GM18507 (cell line): ENCODE measurements around the gene N4BP2.
"Not testable (repeated sequence)": the region's sequence is repeated elsewhere in the genome, so short reads cannot be mapped to it uniquely, and the experiment has no call there.

Experiments used
- DNase-seq: peaks from one replicate; pipeline ENCODE4 v3.0.0; 2011; ENCODE audit warnings: low read depth; ENCODE audit not compliant: insufficient read length; ENCODE audit errors: extremely low spot score
- FAIRE-seq: peaks from 2 replicates; lab custom pipeline; 2011; peaks lifted over from hg19 to GRCh38; lab: Jason Lieb, UNC

Gene N4BP2

DNA sequence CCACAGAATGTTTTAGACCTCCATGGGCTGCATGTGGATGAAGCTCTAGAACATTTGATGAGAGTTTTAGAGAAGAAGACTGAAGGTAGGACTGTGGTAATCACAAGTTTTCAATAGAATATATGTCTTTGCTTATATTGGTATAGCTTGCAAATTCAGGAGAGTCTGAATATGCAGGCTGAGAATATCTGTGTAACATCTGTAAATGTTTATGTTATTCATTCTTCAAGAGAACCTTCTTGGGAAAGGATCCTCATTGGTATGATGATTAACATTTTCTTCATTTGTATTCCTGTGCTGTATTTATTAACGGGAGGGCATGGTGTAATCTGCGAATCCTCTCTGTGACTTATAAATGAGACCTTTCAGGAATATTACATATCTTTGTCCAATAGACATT, 88.1 kb downstream of the N4BP2 start:
- FAIRE-seq = no peak

DNA sequence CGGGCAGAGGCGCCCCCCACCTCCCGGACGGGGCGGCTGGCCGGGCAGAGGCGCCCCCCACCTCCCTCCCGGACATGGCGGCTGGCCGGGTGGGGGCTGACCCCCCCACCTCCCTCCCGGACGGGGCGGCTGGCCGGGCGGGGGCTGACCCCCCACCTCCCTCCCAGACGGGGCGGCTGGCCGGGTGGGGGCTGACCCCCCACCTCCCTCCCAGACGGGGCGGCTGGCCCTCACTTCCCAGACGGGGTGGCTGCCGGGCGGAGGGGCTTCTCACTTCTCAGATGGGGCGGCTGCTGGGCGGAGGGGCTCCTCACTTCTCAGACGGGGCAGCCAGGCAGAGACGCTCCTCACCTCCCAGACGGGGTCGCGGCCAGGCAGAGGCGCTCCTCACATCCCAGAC, 90.8 kb downstream of the N4BP2 start:
- FAIRE-seq, DNase-seq: not testable (repeated sequence)

More for the DNA sequence above, 88.1 kb downstream of the N4BP2 start:
- no peak for DNase-seq

DNA sequence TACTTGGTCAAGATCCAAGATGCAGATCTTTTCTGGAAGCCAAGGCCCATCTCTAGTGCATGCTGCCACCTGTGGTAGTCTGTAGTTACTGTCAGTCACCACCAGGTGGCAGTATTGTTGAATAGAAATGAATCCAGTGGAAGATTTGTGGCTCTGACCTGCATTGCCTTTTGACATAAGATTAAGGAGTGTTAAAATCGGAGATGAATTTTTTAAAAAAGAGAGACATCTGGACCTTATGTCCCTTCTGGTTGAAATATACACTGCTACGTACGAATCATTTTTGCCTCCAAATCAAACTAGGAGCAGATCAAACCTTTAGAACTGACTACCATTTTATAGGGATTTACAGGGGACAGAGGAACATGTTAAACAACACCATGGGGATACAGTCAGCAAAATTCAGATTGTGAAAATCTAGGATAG, 93.3 kb downstream of the N4BP2 start:
- FAIRE-seq (peak; percentile 96), DNase-seq (peak; percentile 46)

DNA sequence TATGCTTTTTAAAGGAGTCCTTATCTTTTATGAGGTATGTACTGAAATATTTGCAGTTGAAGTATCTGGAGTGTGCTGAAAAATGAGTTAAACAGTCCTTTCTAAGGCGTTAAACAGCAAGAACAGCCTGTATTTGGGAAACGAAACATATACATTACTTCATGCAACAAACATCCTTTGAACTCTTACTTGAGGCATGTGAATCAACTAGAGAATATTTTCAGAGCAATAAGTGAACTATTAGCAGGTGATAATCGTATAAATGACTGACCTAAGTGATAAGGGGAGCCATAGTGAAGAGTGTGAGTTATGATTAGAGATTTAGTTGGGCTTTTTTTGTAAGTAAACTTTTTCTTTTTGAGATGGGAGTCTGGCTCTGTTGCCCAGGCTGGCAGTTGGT, 94.3 kb downstream of the N4BP2 start:
- FAIRE-seq (no peak), DNase-seq (no peak)

DNA sequence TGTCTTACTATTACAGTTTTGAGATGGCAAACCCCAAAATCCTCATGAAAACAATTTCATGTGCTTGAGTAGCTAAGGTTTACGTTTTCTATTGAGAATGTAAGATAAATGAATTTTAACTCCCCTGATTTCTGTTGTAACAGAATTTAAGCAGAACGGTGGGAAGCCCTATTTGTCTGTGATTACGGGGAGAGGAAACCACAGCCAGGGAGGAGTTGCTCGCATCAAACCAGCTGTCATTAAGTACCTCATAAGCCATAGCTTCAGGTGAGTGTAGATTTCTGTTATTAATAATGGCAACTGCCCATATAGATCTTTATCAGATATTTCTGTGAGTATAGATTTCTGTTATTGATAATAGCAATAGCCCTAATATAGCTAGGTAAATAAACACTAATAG, 96.0 kb downstream of the N4BP2 start:
- DNase-seq (no peak), FAIRE-seq (peak; percentile 55)

DNA sequence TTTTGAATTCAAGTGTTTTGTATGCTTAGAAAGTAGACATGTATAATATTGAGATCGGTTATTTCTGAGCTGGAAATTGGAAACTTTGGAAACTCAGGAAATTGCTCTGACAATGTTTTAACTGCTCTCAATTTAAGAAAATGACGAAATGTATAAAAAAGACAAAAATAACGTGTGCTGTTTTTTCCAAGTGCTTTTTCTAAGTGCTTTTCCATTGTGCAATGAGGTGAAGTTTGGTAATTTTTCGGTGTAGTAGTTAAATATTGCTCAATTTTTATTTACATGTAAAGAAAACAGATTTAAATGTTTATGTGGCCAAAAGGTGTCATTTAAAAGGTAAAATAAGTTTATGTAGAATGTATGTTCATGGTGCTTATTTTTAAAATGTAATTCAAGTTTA, 100.8 kb downstream of the N4BP2 start:
- no peak for DNase-seq
- no peak for FAIRE-seq

DNA sequence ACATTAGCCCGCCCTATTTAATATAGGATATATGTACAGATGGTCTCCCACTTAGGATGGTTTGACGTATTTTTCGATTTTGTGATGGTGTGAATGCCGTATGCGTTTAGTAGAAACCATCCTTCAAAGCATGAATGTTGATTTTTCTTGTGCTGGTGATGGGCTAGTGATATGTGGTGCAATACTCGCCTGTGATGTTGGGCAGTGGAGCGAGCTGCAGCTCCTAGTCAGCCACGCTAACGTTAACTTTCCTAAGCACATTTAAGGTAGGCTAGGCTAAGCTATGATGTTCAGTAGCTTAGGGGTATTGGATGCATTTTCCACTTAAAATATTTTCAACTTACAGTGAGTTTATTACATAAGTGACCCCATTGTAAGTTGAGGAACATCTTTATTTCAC, 103.6 kb downstream of the N4BP2 start:
- FAIRE-seq (no peak), DNase-seq (no peak)

DNA sequence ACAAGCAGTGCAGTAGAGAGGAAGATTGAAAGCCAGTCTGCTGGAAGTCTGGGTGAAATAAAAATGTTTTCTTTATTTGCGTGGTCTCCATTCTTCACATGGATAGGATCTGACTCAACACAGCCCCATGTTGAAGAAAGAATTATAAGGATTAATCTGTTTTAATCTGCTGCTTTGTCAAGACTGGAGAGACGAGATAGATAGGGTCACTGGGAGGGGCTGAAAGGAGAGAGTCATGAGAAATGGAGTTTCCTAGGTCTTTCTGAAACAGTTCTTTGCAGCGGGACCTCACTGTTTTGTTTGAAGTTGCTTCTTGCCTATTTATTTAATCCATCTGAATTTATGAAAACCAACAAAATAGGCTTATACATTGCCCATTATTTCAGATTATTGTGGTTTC, 107.8 kb downstream of the N4BP2 start:
- DNase-seq = no peak
- no peak for FAIRE-seq

DNA sequence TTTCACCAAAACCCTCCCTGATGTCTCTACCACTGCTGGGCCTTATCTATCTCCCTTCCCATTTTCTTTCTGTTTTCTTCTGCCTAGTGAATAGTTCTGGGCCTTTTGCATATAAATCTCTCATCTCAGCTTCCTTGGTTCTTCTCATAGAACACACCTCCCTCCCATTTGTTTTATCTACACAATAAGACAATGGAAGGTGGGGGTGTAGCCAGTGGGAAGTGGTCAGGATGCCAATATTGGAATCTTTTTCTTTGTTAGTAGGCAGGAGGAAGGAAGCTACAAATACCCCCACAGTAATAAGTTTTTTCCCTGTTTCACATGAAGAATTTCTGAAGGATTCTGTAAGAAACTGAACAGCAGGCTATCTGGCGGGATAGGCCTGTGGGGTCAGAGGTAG, 109.3 kb downstream of the N4BP2 start:
- FAIRE-seq (no peak), DNase-seq (no peak)

DNA sequence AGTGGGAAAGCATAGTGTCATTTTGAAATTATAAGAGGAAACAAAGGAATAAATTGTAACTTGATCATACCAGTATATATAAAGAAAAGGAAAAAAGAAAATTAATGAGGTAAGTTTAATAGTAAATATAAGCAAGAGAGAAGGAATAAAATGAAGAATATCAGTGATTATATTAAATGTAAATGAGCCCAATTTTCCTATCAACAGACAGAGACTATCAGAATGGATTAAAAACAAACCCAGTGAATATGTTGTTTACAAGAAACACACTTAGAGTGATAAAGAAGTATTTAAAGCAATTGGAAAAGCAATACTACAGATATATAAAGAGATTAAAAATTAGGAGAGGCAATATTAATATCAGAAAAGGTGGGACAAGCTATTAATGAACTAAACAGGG, 111.4 kb downstream of the N4BP2 start:
- DNase-seq (no peak), FAIRE-seq (no peak)

DNA sequence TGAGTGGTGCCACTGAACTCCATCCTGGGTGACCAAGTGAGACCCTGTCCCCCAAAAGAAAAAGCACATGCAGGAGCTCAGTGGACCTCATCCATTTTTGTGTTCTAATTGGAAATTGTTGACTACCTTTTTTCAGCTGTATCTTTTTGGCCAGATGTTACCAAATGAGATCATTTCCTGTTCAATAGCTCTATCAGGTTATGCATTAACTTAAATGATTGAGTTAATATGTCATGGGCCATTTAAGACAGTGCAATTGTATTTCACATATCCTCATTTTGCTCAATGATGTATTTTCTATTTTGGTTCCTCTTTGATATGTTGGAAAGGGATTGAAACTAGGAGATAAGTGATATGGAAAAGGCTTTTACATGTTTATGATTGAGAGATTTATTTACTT, 113.9 kb downstream of the N4BP2 start:
- DNase-seq (no peak), FAIRE-seq (peak; percentile 95)

DNA sequence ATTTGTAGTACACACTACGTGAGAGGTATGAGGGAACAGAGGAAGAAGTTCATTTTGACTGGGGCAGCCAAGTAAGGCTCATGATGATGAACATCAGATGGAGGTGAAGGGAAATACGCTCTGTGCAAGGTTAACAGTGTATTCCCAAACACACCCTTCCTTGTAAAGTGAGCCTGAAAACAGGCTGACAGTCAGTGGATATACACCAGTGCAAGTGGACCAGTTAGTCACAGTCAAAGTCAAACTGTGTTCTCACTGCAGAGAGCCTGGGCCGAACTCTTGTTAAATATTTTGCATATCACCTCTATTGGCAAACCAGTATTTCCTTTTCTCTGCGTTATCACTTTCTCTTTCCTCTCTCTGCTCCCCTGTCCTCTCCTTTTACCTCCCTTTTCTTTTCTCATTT, 116.8 kb downstream of the N4BP2 start:
- FAIRE-seq (peak; percentile 88), DNase-seq (no peak)

DNA sequence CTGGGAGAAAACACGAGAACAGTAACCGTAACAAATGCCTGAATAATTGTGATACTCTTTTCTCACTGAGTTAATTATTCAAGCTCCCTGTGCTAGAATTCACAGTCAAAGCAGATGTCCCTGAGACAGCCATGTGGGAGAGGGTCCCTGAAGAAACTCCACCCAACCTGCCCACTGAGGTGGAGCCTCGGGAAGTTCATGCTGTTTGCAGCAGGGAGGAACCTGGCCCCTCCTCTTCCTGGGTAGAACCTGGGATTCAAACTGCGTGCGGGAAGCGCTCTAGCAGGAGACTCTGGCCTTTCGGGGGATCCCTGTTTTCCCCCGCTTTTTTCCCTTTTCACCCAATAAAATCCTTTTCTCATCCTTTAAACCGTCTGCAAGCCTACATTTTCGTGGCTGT, 120.0 kb downstream of the N4BP2 start:
- FAIRE-seq (no peak), DNase-seq (no peak)

DNA sequence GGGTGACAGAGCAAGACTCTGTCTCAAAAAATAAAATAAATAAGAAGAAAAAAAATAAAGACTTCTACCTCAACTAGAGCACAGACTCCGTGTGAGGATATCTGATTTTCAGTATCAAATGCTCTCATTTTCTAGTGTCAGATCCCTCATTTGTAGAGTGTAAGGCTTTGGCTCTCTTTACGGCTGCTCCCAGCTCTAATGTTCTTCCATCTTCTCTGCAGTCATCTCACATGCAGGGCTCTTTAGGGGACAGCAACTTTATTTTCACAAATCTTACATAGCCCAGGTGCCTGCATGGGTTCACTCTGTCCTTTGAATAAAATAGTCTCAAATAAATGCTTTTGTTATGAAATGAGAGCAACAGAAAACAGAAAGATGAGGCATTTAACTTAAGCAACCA, 120.9 kb downstream of the N4BP2 start:
- DNase-seq (no peak), FAIRE-seq (no peak)

DNA sequence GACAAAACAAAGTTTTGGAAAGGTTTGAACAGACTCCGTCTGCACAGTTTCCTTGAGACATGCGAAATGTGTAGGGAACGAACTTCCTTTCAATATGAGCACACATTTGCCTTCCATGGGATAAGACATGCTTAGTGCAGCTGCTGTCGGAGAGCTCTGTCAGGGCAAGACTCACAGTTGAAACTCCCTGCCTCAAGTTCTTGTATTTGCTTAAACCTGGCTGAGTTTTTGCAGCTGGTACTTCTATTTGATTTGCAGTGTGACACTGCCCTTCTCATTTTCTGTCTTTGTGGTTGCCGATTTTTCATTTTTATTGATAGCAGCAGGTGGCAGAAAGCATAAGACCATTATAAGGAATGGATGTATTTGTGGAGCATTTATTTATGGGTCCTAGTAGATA, 122.0 kb downstream of the N4BP2 start:
- DNase-seq (no peak), FAIRE-seq (no peak)

DNA sequence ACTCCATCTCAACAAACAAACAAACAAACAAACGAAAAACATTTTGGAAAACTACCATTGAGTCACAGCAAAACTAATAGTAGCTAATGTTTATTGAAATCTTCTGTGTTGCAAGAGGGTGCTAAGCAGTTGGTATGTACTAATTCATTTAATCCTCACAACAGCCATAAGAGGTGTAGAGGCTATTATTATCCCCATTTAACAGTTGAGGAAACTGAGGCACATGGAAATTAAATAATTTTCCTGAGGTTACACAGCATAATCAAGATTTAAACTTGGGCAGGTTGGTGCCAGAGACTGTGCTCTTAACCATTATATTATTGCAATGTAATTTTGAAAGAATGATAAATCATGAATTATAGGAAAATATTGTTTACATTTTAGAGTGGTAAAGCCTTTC, 122.7 kb downstream of the N4BP2 start:
- no peak for FAIRE-seq
- no peak for DNase-seq

DNA sequence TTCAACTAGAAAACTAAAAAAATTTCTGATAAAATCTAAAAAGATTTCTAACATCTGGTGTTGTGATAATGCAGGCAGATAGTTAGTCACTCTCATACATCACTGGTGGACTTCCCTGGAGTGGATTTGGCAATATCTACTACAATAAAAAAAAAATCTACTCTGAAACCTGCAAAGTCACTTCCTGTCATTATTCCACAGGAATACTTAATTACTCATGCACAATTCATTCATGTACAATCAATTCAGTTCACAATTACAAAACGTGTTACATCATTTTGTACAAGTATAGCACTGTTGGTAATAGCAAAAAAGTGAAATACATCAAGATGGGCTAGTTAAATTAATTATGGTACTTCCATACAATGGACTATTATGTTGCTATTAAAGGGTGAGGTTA, 123.7 kb downstream of the N4BP2 start:
- DNase-seq (no peak), FAIRE-seq (no peak)

DNA sequence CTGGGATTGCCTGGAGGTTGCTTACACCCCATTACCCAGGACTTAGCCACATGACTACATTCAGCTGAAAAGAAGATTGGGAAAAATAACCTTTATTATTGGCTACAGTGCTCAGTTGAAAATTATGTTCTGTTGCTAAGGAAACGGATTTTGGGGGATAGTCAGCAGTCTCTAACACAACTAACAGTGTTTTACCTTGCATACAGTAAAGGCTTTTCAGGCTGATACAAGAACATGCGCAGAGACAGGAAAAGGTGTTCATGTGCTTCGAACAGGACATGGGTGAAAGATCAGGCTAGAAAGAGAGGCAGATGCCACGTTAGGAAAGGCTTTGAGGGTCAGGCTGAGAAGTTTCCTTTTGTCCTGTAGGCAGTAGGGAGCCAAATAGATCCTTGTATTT, 125.4 kb downstream of the N4BP2 start:
- peak; percentile 79 for FAIRE-seq

DNA sequence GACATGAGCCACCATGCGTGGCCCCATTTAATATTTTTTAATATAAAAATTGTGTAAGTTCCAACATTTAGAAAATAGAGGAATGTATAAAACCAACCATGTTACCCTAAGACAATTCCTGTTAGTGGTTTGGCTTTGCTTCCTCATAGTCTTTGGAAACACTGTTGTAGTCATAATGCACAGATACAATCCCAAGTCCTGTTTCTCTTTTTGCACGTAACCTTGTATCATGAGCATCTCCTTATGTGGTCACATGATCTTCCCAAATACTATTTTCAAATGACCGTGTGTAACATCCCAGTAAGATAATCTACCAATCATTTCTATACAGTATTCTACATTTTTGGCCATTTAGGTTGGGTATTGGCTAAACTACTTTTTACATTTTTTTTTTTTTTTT, 126.3 kb downstream of the N4BP2 start:
- FAIRE-seq (no peak), DNase-seq (no peak)

More for the DNA sequence above, 125.4 kb downstream of the N4BP2 start:
- DNase-seq = no peak

DNA sequence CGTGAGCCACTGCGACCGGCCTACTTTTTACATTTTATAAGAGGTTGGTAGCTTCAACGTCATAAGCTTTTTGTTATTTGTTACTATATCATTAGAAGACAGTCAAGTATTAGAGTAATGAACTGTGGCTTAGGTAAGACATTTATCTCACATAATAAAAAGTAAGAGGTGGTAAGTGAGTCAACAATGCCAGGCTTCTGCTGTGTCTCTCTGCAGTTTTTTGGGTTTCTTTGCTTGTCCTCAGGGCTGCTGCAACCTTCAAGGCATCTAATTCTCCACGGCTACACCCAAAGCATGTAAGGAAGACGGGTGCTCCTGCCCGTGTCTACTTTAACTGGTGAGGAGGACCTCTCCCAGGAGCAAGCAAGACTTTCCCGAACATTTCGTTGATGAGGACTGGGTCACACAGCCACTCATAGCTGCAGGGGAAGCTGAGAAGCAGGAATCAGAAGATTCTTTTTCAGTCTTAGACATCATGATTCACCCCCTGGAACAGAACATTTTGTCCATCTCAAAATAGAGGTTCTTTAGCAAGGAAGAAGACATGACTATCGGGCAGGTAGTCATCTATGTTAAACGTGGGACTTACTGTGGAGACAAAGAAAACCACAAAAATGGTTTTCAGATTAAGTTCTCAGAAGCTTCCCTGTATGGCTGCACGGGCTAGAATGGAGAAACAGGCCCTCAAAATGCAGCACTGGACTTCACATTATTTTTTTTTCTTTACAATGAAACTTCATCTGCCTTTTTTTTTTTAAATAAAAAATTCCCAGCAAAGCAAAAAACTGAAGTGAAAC, 127.2 kb downstream of the N4BP2 start:
- peak; percentile 86 for FAIRE-seq

DNA sequence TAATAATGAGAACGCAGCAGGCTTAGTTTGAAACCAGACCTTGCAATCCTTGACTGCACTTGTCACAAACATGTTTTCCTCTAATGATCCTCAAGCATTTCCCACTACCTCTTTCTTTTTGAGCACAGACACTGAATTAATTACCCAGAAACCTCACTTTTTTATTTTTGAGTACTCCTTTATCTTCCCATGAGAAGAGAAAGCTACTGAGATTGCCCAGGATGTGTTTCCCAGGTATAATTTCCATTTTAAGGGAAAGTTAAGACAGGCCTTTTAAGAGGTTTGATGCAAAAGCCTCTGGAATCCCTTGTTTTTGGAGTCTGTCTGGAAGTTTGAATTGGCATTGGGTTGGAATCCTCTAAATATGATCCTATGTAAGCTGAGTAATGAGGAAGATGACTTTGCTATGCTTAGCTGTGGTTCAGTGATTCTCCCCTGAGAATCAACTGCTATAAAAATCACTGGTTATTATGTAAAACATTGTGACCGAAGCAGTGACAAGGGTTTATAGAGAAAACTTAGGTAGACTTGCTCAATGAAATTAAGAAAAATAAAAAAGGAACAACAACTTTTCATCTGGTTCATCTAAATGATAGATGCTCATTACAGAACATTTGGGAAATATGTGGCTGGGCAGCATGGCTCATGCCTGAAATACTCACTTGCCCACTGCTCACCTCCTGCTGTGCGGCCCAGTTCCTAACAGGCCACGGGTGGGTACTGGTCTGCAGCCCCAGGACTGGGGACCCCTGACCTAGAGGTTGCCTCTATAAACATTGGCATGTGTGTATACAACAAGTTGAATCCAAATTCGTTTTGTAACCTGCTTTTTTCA, 129.4 kb downstream of the N4BP2 start:
- FAIRE-seq (peak; percentile 89), DNase-seq (no peak)

More for the DNA sequence above, 127.2 kb downstream of the N4BP2 start:
- DNase-seq = no peak
